Measurements from ENCODE around the gene CNN2.

DNA sequence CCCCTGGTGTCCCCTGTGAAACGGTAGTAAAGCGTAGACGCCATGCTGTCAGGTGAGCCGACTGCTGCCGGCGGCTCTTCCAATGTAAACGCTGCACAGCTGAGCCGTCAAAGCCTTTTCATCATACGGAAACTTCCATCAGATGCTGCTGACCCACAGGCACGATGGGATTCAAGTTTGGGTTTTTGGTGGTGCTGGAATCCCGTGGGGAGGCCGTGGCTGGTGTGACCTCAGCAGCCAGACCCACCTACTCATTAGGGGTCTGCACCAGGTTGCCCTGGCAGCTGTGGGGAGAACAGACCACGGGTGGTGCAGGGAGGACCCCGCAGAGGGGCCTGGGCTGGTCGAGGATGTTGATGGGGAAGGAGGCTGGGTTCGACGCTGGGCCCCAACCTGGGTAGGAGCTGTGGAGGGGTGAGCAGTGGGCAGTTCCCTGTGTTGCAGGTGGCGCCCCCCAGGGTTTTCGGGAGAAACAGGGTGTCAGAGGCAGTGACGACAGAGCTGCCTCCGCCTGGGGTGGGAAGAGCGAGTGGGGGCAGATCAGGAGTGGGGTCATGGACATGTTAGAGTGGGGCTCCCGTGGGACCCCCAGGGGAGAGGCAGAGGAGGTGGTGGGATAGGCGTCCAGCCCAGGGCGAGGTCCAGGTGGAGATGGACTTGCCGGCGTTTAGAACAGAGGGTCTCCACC lies 19.6 kb upstream of the CNN2 start:
- TF ChIP-seq, protein P1, sequence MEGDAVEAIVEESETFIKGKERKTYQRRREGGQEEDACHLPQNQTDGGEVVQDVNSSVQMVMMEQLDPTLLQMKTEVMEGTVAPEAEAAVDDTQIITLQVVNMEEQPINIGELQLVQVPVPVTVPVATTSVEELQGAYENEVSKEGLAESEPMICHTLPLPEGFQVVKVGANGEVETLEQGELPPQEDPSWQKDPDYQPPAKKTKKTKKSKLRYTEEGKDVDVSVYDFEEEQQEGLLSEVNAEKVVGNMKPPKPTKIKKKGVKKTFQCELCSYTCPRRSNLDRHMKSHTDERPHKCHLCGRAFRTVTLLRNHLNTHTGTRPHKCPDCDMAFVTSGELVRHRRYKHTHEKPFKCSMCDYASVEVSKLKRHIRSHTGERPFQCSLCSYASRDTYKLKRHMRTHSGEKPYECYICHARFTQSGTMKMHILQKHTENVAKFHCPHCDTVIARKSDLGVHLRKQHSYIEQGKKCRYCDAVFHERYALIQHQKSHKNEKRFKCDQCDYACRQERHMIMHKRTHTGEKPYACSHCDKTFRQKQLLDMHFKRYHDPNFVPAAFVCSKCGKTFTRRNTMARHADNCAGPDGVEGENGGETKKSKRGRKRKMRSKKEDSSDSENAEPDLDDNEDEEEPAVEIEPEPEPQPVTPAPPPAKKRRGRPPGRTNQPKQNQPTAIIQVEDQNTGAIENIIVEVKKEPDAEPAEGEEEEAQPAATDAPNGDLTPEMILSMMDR (IDR thresholded peaks at IDR 0.05): no peak
- no peak for TF ChIP-seq POLR2A (IDR thresholded peaks at IDR 0.05)
